Activated CD4-positive, CD25-positive, alpha-beta regulatory T cell treated with anti-CD3 and anti-CD28 coated beads, Interleukin-2, amount 50 U/mL, for 72 hours (primary cell): ENCODE data around the gene ALX4.
A peak's percentile ranks its signal among the peaks of the same experiment; 100 is the strongest.

Experiments
- DNase-seq: peaks from one replicate; pipeline ENCODE4 v3.0.0; 2021

Gene ALX4

DNA sequence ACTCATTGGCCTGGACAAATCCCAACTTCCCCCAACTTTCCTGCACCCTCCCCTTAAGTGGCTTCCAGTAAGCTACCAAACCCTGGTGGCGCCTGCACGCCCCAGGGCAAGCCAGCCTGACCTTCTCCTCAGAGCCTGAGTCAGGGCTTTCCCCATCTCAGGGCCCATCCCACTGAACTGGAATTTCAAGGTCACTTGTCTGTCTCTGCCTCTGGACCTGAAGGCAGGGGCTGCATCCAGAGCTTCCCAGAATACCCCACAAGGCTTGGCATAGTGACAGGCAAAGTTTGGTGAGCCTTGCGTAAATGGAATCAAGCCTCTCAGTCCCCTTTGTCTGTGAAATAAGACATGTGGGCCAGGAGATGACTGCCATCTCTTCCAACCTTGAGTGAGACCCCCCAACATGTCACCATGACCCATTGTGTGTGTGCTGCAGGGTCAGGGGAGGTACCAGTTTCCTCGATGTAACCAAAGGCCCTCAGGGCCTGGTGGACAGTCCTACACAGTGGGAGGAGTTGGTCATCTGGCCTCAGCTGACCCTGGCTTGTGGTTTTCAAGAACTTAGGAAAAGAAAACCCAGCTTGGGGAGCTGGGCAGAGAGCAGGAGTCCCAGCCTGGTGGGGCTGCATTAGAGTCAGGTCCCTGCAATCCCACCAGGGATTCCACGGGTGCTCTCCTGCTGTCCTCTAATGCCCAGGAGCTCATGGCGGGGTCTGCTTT, 8.9 kb downstream of the ALX4 start:
- DNase-seq, result no peak

DNA sequence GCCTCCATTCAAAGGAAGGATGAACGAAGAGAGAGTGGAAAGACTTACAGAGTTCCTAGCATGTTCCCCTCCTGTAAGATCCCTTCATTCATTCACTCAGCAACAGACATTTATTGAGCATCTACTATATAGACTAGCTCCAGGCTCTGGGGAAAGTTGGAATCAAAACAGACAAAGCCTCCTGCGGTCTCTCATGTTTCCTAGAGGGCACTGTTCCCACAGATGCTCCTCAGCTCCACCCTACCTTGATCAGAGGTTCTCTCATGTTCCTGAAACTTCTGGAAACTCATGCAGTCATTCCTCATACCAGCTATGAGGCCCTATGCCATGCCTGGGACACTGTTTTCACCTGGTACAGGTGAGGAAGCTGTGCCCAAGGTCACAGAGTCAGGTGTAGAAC, 11.1 kb downstream of the ALX4 start:
- no peak for DNase-seq

DNA sequence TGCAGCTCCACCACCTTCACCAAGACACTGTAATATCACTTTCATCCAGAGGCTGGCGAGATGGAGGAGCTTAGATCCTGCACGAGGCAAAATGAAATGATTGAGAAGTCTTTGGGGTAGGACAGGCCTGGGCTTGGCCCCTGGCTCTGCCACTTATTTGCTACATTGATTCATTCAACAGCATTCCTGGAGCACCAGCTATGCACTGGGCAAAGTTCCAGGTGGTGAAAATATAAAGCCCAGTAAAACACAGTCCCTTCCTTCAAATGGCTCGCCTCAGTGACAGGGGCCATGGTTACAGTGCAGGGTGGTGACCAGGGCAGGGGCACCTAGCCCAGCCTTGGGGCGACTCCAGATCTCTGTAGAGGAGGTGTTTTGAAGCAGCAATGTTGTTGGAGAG, 19.7 kb downstream of the ALX4 start:
- DNase-seq, result no peak

- no peak for DNase-seq
Observed at GRCh38 chr11:44288133-44288526, 21.8 kb downstream of the ALX4 start.

- no peak for DNase-seq
Observed at GRCh38 chr11:44286911-44287310, 23.0 kb downstream of the ALX4 start.

DNA sequence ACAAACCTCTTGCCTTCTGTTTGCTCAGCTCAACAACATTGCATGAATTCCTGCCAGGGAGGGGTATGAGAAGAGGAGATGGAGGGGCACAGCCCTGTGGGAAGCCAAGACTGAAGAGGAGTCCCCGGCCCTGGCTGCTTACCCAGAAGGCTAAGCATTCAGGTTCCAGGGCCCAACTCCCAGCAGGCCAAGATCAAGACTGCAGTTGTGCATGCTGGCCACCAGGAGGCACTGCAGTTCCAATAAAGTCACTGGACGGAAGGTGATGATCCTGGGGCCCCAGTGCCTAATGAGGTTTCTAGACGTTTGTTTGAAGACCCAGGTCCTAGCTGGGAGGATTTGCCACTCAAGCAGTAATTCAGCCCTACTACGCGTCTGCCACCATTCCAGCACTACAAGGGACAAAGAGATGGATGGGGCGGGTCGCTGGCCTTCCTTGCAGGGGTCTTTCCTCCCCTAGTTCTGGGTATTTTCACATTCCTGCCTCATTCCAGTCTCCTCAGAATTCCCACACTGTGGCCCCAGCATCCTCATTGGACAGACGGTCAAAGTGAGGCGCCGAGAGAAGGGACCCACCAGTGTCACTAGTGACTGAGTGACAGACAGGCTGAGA, 23.6 kb downstream of the ALX4 start:
- peak; percentile 67 for DNase-seq

GRCh38 chr11:44285756-44286155, 24.2 kb downstream of the ALX4 start:
- no peak for DNase-seq

- no peak for DNase-seq
Observed at GRCh38 chr11:44282620-44283019, 27.3 kb downstream of the ALX4 start.

DNA sequence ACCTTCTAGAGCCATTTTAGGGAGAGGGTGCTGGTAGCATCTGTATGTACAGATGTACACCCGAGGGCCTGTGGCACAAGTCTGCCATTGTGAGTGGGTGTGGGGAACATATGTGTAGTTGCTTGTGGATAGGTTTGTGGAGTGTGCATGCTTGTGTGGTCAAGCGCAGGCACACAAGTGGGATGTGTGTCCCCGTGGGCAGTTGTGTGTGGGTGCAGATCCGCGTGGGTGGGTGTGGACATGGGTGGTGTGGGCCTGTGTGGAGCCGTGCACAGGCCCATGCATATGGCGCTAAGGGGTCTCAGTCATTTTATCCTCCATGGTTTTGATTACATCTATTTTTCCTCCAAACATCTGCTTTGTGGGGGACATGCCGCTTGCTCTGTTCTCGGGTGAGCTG, 28.8 kb downstream of the ALX4 start:
- no peak for DNase-seq

- DNase-seq, result no peak
Observed at GRCh38 chr11:44280257-44280656, 29.7 kb downstream of the ALX4 start.

GRCh38 chr11:44279483-44279882, 30.5 kb downstream of the ALX4 start:
- DNase-seq, result no peak

DNA sequence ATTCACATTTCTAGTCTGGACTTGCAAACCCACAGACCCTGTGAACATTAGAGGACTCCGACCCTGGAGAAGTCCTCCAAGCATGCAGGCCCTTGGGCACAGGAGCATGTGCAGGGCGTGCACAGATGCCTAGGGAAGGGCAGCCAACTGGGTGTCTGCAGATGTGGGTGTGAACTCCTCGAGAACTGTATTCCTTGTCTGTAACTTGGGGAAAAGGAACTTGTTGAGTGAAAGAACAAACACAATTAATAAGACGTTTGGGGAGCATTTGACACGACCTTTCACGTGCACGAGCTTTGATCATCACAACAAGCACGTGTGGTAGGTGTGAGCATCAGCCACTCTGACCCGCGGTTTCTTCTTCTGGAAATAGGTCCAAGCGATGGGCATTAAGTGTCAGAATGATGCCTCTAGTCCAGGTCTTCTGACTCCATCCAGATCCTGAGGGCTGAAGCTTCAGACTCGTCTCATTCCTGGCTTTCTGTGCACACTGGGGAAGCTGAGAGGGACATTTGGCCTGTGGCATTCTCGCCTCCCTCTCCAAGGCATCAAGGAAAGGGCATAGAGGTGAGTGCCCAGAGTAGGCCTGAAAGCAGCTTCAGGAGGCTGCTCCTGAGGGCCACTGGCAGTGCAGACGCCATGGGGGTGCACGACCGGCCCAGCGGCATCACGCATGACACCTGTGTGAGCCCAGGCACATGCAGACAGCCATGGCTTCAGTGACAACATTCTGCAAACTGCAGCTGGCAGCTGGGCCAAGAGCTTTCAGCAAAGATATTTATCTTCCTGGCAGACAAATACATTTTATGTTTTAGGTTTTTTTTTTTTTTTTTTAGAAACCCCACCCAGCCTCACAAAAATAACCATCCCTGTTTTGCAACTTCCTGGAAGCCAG, 32.5 kb downstream of the ALX4 start:
- no peak for DNase-seq

DNA sequence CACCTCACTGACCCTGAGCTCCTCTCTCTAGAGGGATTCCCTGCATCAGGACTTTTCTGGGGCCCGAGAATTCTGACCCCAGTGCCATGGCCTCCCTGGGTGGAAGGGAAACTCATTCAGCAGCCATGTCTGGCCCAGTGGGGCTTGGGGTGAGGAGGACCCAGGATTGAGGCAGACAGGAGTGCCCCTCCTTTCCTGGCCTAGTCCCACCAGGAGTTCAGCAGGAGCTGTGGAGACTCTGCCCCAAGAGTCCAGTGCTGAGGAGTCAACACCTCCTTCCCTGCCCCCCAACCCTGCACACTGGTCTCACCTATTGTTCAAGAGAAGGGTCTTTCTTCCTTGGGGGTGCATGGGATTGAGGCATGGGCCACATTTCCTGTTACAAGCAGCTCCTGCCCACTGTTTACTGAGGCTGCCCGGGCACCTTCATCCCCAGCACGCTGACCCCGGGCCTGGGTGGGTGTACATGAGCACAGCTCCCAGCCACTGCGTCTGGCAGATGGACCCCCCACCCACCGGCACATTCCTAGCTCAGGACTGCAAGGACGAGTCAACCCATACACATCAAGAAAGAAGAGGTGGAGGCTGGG, 33.9 kb downstream of the ALX4 start:
- DNase-seq, result no peak

- DNase-seq, result no peak
Observed at GRCh38 chr11:44275241-44275640, 34.7 kb downstream of the ALX4 start.

GRCh38 chr11:44274404-44274803, 35.5 kb downstream of the ALX4 start:
- DNase-seq, result no peak

GRCh38 chr11:44271286-44271685, 38.7 kb downstream of the ALX4 start:
- no peak for DNase-seq

GRCh38 chr11:44270403-44271273, 39.3 kb downstream of the ALX4 start:
- no peak for DNase-seq

DNA sequence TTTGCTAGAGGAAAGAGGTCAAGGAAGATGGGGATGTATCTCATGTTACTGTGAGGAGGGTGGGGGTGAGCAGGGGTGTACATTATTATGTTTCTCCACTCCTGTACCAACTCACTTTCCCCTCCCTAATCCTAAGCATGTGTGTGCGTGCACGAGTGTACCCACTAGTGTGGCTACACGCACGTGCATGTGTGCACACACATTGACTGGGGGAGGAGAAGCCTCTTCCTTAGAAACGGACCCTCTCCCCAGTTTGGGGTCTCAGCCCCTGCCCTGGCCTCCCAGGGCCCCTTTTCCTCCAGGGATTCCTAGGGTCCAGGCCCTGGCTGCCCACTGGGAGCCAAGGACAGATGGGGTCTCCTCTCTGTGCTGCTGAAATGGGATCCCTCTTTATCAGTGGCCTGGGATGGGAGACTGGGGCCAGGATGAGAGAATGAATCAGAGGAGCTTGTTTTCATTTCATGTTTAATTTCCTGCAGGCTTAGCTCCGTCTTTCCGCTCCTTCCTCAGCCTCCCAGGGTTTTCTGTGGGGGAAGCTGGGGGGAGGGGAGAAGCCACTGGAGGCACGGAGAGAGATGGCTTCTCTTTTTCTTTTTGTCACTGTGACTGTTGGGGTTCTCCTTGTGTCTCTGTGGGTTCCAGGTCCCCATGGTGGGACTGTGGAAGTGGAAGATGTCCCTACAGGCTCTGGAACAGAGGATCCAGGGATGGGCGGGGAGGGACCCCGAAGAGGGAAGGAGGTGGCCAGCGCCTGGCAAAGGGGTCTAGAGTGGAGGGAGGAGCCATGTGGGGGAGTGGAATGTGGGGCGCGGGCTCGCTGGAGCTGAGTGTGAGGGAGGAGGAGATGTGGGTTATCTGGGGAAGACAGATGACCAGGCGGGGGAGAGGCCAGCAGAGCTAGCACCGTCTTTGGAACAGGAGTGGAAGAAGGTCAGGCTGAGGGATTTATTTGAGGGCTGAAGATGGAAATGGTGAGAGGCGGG, 40.3 kb downstream of the ALX4 start:
- no peak for DNase-seq

GRCh38 chr11:44268614-44269080, 41.3 kb downstream of the ALX4 start:
- DNase-seq, result no peak

GRCh38 chr11:44267750-44268613, 42.0 kb downstream of the ALX4 start:
- no peak for DNase-seq
